ENCODE data around the gene CYFIP1. TPM values are rescaled to one million over a fixed set of nuclear protein-coding genes. Genes with fewer than 3 reads are reported as not detected.

Gene CYFIP1
- total and polyA plus RNA-seq, 10 donors: 11.5 to 139 (median 84.9) TPM

GRCh38 chr15:22827125-22827524 is 153.0 kb downstream of the CYFIP1 start:
- no peak overlapping the region for H3K4me3 ChIP-seq
- no peaks in the 10 kb centered on the region for H3K4me1 ChIP-seq
- H3K27ac ChIP-seq: no peak overlapping the region
- WGBS, 5 donors: 69 to 100% (median 88%) methylated on average over 1 of the region's 1 CpG
- intact Hi-C loops (cut with DNase I; ENCODE audit: low total_unique reads): loop anchor here (10.0 kb wide), 1 partner anchor 58 kb away; no protein-coding TSS in a partner anchor
- peaks cover 0 to 69% (median 26%) of the 10 kb centered on the region in 6 donors for H3K36me3 ChIP-seq
- DNase-seq: no peak
- no peaks in the 10 kb centered on the region for H3K27me3 ChIP-seq (replicated peaks in 1 of 7)
- no peak for TF ChIP-seq POLR2AphosphoS5 (IDR thresholded peaks at IDR 0.05)
- H3K9me3 ChIP-seq: no peaks in the 10 kb centered on the region

- no peaks in the 10 kb centered on the region for H3K27me3 ChIP-seq (replicated peaks in 1 of 7)
- no peaks in the 10 kb centered on the region for H3K9me3 ChIP-seq
- TF ChIP-seq CTCF (IDR thresholded peaks at IDR 0.05 in 8 of 11, conservative IDR thresholded peaks at IDR 0.05 in 3 of 11) (no peak), POLR2AphosphoS5 (IDR thresholded peaks at IDR 0.05) (no peak), POLR2A (IDR thresholded peaks at IDR 0.05) (no peak)
- no peak overlapping the region for H3K27ac ChIP-seq
- DNase-seq: no peak
- H3K36me3 ChIP-seq: peaks cover 0 to 87% (median 43%) of the 10 kb centered on the region in 6 donors
- 93 to 97% (median 96%) methylated on average over 18 to 29 of the region's 29 CpGs for WGBS, 5 donors
- H3K4me1 ChIP-seq: no peaks in the 10 kb centered on the region
- H3K4me3 ChIP-seq: no peak overlapping the region
- intact Hi-C loops (cut with DNase I; ENCODE audit: low total_unique reads): loop anchor here (10.0 kb wide), 1 partner anchor 61 kb away; no protein-coding TSS in a partner anchor
Measured at GRCh38 chr15:22823495-22824128, 156.6 kb downstream of the CYFIP1 start.

GRCh38 chr15:22819651-22820050 is 160.5 kb downstream of the CYFIP1 start:
- no peaks in the 10 kb centered on the region for H3K9me3 ChIP-seq
- intact Hi-C loops (cut with DNase I; ENCODE audit: low total_unique reads): loop anchor here (10.0 kb wide), 1 partner anchor 65 kb away; no protein-coding TSS in a partner anchor
- TF ChIP-seq POLR2AphosphoS5 (IDR thresholded peaks at IDR 0.05) (no peak), POLR2A (IDR thresholded peaks at IDR 0.05) (no peak), CTCF (IDR thresholded peaks at IDR 0.05 in 8 of 11, conservative IDR thresholded peaks at IDR 0.05 in 3 of 11) (no peak)

More at GRCh38 chr15:22819651-22820050, 160.5 kb downstream of the CYFIP1 start:
- peaks cover 0 to 52% (median 30%) of the 10 kb centered on the region in 6 donors for H3K36me3 ChIP-seq
- 86 to 92% (median 89%) methylated on average over 2 of the region's 2 CpGs for WGBS, 5 donors
- no peaks in the 10 kb centered on the region for H3K27me3 ChIP-seq (replicated peaks in 1 of 7)
- DNase-seq: no peak
- H3K4me3 ChIP-seq: no peak overlapping the region
- no peaks in the 10 kb centered on the region for H3K4me1 ChIP-seq
- H3K27ac ChIP-seq: no peak overlapping the region

Other genes with a start within 250 kb of the CYFIP1 start
- 10 to 100 TPM in 6 of 7 donors, 1 to 10 TPM in 1; 8.5 to 17.5 (median 12.8) TPM for gene NIPA1, start 193.7 kb downstream of the CYFIP1 start, total RNA-seq
- 1 to 10 TPM; 2.5 to 4.4 (median 3.0) TPM for gene NIPA1, start 193.7 kb downstream of the CYFIP1 start, polyA plus RNA-seq
- 10 to 100 TPM; 46.1 to 91.4 (median 61.0) TPM for gene NIPA2, start 141.7 kb downstream of the CYFIP1 start, total RNA-seq
- 10 to 100 TPM; 18.4 to 23.1 (median 20.2) TPM for gene NIPA2, start 141.7 kb downstream of the CYFIP1 start, polyA plus RNA-seq
- 10 to 100 TPM; 15.5 to 27.5 (median 19.5) TPM for gene TUBGCP5, start 59.2 kb upstream of the CYFIP1 start, total RNA-seq
- gene TUBGCP5, start 59.2 kb upstream of the CYFIP1 start, polyA plus RNA-seq: 1 to 10 TPM; 4.6 to 7.0 (median 6.9) TPM
- not detected for gene GOLGA6L1, start 156.5 kb upstream of the CYFIP1 start, total RNA-seq
- under 1 TPM in 1 of 3 donors, not detected in 2; 0.02 TPM for gene GOLGA6L1, start 156.5 kb upstream of the CYFIP1 start, polyA plus RNA-seq

All from spleen (tissue), 11 donors.